ENCODE results near the gene KRT7. TPM values are rescaled to one million over a fixed set of nuclear protein-coding genes. Genes with fewer than 3 reads are reported as not detected.
A peak's percentile ranks its signal among the peaks of the same experiment; 100 is the strongest.

Gene KRT7
- total and polyA plus RNA-seq, 9 of the 15 experiments (the other 6 are each of a cell fraction or from before 2014, with no cell fraction given), result 1.4 TPM; not detected in 8

DNA sequence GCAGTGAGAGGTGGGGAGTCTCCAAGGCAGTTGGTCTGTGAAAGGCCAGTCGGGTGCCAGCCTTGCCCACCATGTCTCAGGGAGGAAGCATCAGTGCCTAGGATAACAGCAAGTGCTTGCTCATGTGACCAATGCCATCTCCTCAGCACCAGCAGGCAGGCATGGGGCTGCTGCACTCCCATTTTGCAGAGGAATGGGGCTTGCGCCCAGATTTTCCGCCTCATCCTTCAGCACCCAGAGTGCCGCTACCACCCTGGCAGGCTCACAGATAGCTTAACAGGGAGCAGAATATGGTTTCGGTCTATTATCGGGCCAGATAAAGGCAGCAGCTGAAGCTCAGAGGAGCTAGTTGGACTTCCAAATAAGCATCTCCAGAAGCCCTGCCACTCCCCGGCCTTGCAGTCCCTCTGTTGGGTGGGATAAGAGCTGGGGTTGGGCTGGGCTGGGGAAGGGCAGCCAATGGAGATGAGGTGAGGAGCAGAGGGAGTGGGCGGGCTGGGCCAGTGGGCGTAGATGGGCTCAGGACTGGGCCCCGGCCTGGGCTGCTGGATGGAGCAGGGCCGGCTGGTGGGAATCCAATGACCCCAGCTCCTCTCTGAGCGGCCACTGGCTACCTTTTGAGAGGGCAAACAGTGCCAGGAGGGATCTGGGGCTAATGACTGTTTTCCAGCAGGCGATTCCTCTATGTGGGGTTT lies 32.8 kb upstream of the KRT7 start:
- Histone ChIP-seq H4K20me1 (replicated peaks; ENCODE audit: control insufficient read depth, insufficient read depth, low read length) (peaks cover 6% of the 10 kb centered on the region), H3K79me2 (ENCODE audit: control insufficient read depth, insufficient read depth, low read length) (no peaks in the 10 kb centered on the region), H3K9me3 (replicated peaks; ENCODE audit: control insufficient read depth, insufficient read depth, low read depth, low read length) (no peaks in the 10 kb centered on the region), H3K9ac (ENCODE audit: insufficient read depth in 1 of 2, low read depth in 2 of 2, low read length in 2 of 2) (no peak overlapping the region), H3K4me3 (no peak overlapping the region), H3K27ac (ENCODE audit: extremely low read depth, low read depth, low read length) (no peak overlapping the region), H3K9me1 (ENCODE audit: control insufficient read depth, insufficient read depth, low read length) (no peaks in the 10 kb centered on the region), H3K36me3 (ENCODE audit: control insufficient read depth, insufficient read depth, low read length) (no peaks in the 10 kb centered on the region), H3K27me3 (ENCODE audit: control insufficient read depth in 2 of 2, insufficient read depth in 2 of 2, low read length in 2 of 2) (peaks cover 33 to 91% of the 10 kb centered on the region in 2 experiments; a peak in 4 of 5 replicates), H3K4me1 (replicated peaks in 1 of 2; ENCODE audit: control insufficient read depth in 2 of 2, insufficient read depth in 2 of 2, low read length in 2 of 2) (peaks cover 0 to 3% of the 10 kb centered on the region in 2 experiments; a peak in 4 of 5 replicates), H2AFZ (ENCODE audit: low read depth, low read length) (no peak overlapping the region), H3K4me2 (ENCODE audit: insufficient read depth, low read length) (no peak overlapping the region)
- in situ Hi-C loops (cut with MboI) (no loop called here), intact Hi-C loops (cut with micrococcal nuclease) (no loop called here)
- 4% methylated on average over 9 of the region's 13 CpGs for WGBS (ENCODE audit: insufficient coverage, low coverage, missing lambda C conversion rate)
- no peak for FAIRE-seq
- BruUV-seq (replicated peaks), result no TSS peak
- ATAC-seq, result no peak; the same call in 2 of the 3 replicates
- DNase-seq (ENCODE audit: extremely low read depth in 1 of 4, low spot score in 3 of 4), result peak; percentile 16 to 49 (median 39)
- CTCF ChIA-PET (ENCODE audit: low intra/inter-chr PET ratio), result interaction anchor here (0.7 kb wide), 1 partner anchor 22 kb away, joined by 3 read pairs; no protein-coding TSS in a partner anchor
- POLR2A ChIA-PET, result interaction anchor here (1.0 kb wide), 1 partner anchor 11 kb away, joined by 3 read pairs; no protein-coding TSS in a partner anchor
- TF ChIP-seq STAG1 (CRISPR knock-in tag; IDR thresholded peaks at IDR 0.05; ENCODE audit: borderline replicate concordance) (no peak), ZNF165 (CRISPR knock-in tag; IDR thresholded peaks at IDR 0.05; ENCODE audit: borderline replicate concordance) (no peak), IRF2 (CRISPR knock-in tag; IDR thresholded peaks at IDR 0.05) (no peak), EGR1 (conservative IDR thresholded peaks at IDR 0.05) (peak; percentile 47; the same call in 1 of the 2 replicates), SMARCC2 (IDR thresholded peaks at IDR 0.05; ENCODE audit: low read depth) (no peak), SMARCE1 (IDR thresholded peaks at IDR 0.05) (no peak)

All from K562 (cell line).